GM12874 (cell line): Measurements from ENCODE around the gene CMIP.

ENCODE experiments used
- TF ChIP-seq, protein P1 (sequence below): IDR thresholded peaks from 2 replicates; pipeline ENCODE4 v1.5.1; 2011; ENCODE audit warnings: low read depth, mild to moderate bottlenecking, control low read depth, low read length, moderate library complexity; ENCODE audit not compliant: insufficient read depth

CMIP gene

GRCh38 chr16:81499576-81500380, 55.2 kb downstream of the CMIP start:
- TF ChIP-seq, protein P1, sequence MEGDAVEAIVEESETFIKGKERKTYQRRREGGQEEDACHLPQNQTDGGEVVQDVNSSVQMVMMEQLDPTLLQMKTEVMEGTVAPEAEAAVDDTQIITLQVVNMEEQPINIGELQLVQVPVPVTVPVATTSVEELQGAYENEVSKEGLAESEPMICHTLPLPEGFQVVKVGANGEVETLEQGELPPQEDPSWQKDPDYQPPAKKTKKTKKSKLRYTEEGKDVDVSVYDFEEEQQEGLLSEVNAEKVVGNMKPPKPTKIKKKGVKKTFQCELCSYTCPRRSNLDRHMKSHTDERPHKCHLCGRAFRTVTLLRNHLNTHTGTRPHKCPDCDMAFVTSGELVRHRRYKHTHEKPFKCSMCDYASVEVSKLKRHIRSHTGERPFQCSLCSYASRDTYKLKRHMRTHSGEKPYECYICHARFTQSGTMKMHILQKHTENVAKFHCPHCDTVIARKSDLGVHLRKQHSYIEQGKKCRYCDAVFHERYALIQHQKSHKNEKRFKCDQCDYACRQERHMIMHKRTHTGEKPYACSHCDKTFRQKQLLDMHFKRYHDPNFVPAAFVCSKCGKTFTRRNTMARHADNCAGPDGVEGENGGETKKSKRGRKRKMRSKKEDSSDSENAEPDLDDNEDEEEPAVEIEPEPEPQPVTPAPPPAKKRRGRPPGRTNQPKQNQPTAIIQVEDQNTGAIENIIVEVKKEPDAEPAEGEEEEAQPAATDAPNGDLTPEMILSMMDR = no peak

GRCh38 chr16:81500833-81501521, 56.4 kb downstream of the CMIP start:
- TF ChIP-seq, protein P1 = no peak

DNA sequence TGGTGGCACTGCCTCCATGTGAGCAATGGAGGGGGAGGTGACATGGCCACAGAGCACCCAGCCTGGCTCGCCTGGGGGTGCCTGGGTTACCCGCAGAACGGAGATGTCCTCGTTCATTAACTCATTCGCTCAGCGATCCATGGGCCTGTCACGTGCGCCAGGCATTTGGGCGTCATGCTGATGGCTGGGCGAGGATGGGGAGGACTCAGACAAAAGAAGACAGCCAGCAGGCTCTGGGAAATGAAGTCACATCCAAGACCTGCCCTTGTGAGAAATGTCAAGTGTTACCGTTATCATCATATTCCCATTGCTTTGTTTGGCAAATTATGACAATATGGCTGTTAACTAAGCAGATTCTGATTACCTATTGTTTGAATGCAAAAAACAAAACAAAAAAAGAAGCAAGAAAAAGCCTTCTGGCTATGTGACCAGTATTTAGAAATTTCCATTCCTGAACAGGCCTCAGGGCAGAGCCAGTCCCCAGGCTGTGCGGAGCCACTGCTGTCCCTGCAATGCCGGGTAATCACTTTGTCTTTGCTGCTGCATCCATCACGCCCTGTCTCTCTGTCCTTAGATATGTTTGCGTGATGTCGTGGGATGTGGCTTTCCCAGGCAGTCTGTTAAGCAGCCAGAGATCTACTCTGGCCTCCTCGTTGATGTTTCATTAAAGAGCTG, 57.9 kb downstream of the CMIP start:
- TF ChIP-seq, protein P1 = no peak

- TF ChIP-seq, protein P1 = no peak
These were observed 60.5 kb downstream of the CMIP start for GRCh38 chr16:81505011-81505661.

DNA sequence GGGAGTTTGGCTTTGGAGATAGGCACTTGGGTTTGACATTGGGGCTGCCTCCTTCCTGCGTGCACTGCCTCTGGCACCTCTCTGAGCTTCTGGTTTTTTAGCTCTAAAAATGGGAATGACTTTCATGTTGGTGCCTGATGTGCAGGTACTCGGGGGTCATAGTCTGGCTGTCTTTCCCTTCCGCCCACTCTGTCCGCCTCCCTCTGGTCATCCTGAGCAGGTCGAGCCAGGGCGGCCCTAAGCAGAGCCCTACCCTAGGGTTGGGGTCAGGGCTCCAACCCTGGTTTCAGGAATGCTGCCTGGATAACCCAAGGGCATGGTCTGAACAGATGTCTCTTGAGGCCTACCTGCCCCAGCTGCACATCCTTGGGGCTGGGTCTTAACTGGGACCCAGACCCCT, 64.8 kb downstream of the CMIP start:
- TF ChIP-seq, protein P1 = no peak

DNA sequence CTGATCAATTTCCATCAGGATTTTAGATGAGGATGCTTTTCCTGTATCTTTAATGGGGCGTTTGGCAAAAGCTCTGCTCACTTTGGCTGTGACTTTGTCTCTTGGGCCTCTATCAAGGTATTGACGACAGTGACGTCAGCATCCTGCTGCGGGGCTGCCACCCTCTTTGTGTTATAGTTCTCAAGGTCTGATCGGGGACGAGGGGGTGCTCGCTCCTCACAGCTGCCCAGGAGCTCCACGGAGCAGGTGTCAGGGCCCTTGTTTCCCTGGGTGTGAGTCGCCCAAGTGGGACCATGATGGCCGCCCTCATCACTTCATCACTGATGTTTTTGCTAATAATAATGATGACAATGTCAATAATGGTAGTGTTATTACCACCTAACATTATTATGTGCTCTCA, 65.4 kb downstream of the CMIP start:
- TF ChIP-seq, protein P1 = no peak

DNA sequence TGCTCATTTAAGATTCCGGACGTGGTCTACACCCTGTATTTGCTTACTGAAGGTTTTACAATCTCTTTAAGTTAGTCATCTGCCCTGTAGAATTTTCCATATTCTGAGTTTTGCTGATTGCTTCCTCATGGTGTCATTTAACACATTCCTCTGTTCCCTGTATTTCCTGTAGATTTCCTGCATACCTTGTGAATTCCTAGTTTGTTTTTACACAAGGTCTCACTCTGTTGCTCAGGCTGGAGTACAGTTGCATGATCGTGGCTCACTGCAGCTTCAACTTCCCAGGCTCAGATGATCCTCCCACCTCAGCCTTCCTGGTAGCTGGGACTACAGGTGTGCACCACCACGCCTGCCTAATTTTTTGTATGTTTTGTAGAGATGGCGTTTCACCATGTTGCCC, 66.8 kb downstream of the CMIP start:
- TF ChIP-seq, protein P1 = no peak
